ENCODE results near the gene SH2D4B.

The SH2D4B gene

DNA sequence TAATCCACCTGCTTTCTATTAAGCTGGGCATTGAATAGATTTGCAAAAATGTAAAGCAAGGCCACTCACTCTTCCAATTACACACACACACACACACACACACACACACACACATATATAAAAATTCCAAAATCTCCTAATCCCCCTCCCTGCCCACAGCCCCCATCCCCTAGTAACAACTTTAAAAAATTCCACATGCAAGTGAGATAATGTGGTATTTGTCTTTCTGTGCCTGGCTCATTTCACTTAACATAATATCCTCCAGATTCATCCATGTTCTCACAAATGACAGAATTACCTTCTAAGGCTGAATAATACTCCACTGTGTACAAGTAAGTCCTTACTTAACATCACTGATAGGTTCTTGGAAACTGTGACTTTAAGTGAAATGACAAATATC, 24.2 kb downstream of the SH2D4B start:
- no peak for DNase-seq
- H3K36me3 ChIP-seq: no peaks in the 10 kb centered on the region
- no peaks in the 10 kb centered on the region for H3K27me3 ChIP-seq
- H3K4me1 ChIP-seq: no peaks in the 10 kb centered on the region
- no peak for TF ChIP-seq CTCF (IDR thresholded peaks at IDR 0.05; ENCODE audit: low read depth, low read length)
- H3K4me3 ChIP-seq (ENCODE audit: low read depth, low read length): no peak overlapping the region
- H3K9me3 ChIP-seq: no peaks in the 10 kb centered on the region

DNA sequence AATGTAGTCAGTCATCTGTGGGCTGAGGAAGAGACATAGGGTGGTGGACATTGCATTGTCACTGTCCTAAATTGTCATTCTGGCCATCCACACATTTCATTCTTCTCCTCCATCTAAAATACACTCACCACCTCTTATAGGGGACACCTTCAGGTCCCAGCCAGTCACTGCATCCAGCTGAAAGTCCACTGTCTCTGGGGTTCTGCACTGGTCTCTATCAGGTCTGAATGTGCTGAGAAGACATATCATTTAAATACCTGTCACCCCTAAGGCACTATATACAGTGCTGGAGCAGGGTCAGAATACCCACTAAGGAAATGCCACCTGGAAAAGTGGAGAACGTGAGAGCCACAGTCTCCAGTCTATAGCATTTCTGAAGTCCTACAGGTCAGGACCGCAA, 29.6 kb downstream of the SH2D4B start:
- DNase-seq: no peak
- TF ChIP-seq CTCF (IDR thresholded peaks at IDR 0.05; ENCODE audit: low read depth, low read length): no peak
- Histone ChIP-seq H3K27me3 (no peaks in the 10 kb centered on the region), H3K4me1 (no peaks in the 10 kb centered on the region), H3K9me3 (no peaks in the 10 kb centered on the region), H3K36me3 (no peaks in the 10 kb centered on the region), H3K4me3 (ENCODE audit: low read depth, low read length) (no peak overlapping the region)

DNA sequence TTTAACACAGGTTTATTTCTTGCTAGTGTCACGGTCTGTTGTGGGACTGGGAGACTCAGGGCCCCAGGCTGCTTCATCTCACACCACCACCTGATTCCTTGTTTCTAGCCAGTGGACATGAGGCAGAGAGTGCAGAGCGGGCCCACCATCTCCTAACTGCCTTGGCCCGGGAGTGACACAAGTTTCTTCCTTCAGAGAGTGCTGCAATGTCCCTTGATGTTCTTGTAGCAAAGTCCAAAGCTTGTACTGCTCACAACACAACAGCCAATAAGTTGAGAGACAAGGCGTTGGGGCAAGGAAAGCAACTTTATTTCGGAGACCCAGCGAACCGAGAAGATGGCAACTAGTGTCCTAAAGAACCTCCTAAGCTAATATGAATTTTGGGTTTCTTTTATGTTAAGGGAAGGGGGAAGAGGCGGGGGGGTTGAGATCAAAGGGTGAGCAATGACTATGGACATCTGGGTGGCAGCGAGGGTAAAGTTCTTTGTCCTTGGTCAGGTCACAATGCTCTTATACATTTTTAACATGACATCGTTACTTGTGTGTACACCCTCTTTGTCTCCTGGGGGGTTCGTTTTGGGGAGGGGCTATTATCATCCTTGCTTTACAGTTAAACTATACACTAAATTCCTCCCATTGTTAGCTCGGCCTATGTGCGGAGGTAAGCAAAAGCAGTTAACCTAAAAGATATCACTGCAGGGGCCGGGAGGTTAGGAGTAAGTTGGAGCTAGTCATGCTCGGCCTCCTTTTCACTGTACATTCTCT, 31.6 kb downstream of the SH2D4B start:
- H3K4me3 ChIP-seq (ENCODE audit: low read depth, low read length): no peak overlapping the region
- H3K4me1 ChIP-seq: no peaks in the 10 kb centered on the region
- no peaks in the 10 kb centered on the region for H3K9me3 ChIP-seq
- TF ChIP-seq CTCF (IDR thresholded peaks at IDR 0.05; ENCODE audit: low read depth, low read length): no peak
- no peaks in the 10 kb centered on the region for H3K27me3 ChIP-seq
- no peaks in the 10 kb centered on the region for H3K36me3 ChIP-seq
- no peak for DNase-seq

DNA sequence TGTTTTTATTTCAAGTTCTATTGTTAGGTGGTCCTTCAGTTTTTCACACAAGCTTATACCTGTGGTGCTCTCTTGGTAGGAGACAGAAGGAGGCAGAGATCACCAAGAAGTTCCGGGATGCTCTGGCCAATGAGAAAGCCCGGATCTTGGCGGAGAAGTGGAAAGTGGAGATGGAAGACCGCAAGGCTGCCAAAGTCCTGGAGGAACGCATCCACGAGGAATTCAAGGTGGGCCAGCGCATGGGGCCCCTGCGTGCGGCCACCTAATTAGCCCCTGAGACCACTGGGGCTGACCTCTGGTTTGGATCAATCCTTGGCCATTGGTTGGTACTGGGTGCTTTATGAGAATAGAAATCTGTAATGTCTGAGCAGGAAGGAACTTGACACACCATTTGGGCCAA, 33.6 kb downstream of the SH2D4B start:
- Histone ChIP-seq H3K4me1 (no peaks in the 10 kb centered on the region), H3K9me3 (no peaks in the 10 kb centered on the region), H3K36me3 (no peaks in the 10 kb centered on the region), H3K27me3 (no peaks in the 10 kb centered on the region), H3K4me3 (ENCODE audit: low read depth, low read length) (no peak overlapping the region)
- no peak for TF ChIP-seq CTCF (IDR thresholded peaks at IDR 0.05; ENCODE audit: low read depth, low read length)
- DNase-seq: no peak

GRCh38 chr10:80579181-80579763, 41.6 kb downstream of the SH2D4B start:
- DNase-seq: no peak
- H3K9me3 ChIP-seq: no peaks in the 10 kb centered on the region
- H3K36me3 ChIP-seq: no peaks in the 10 kb centered on the region
- TF ChIP-seq CTCF (IDR thresholded peaks at IDR 0.05; ENCODE audit: low read depth, low read length): no peak
- no peaks in the 10 kb centered on the region for H3K4me1 ChIP-seq
- no peaks in the 10 kb centered on the region for H3K27me3 ChIP-seq
- H3K4me3 ChIP-seq (ENCODE audit: low read depth, low read length): no peak overlapping the region

All from BE2C (cell line).